NCI-H1092 (cell line): Measurements from ENCODE around the gene RAD17.
"Not testable (repeated sequence)": the region's sequence is repeated elsewhere in the genome, so short reads cannot be mapped to it uniquely, and the experiment has no call there.

ENCODE experiments used
- DNase-seq: peaks from one replicate; lab custom pipeline; 2025; lab: John Stamatoyannopoulos, UW

Gene RAD17

GRCh38 chr5:69378376-69378775 is 8.8 kb downstream of the RAD17 start:
- no peak for DNase-seq

- no peak for DNase-seq
Observed at GRCh38 chr5:69404659-69405330, 35.2 kb downstream of the RAD17 start.

- DNase-seq = no peak
Observed at GRCh38 chr5:69414885-69415583, 45.4 kb downstream of the RAD17 start, which contains the start of gene MARVELD2. TSS of gene MARVELD2 (plus strand) at chr5:69415116. CDS start at chr5:69419386, 4,270 bp downstream.

- no peak for DNase-seq
Observed at GRCh38 chr5:69415584-69415958, 46.0 kb downstream of the RAD17 start.

GRCh38 chr5:69416180-69416579 is 46.6 kb downstream of the RAD17 start:
- no peak for DNase-seq

GRCh38 chr5:69416699-69417098 is 47.1 kb downstream of the RAD17 start:
- no peak for DNase-seq

GRCh38 chr5:69418554-69418953 is 48.9 kb downstream of the RAD17 start:
- DNase-seq = no peak

- no peak for DNase-seq
Observed at GRCh38 chr5:69431424-69432303, 62.0 kb downstream of the RAD17 start.

- DNase-seq = no peak
Observed at GRCh38 chr5:69432412-69433206, 63.0 kb downstream of the RAD17 start.

GRCh38 chr5:69435276-69435884 is 65.8 kb downstream of the RAD17 start:
- not testable (repeated sequence) for DNase-seq

GRCh38 chr5:69444127-69444754 is 74.6 kb downstream of the RAD17 start:
- DNase-seq = no peak

- no peak for DNase-seq
Observed at GRCh38 chr5:69449511-69449910, 79.9 kb downstream of the RAD17 start.

- no peak for DNase-seq
Observed at GRCh38 chr5:69450116-69450515, 80.5 kb downstream of the RAD17 start.

- not testable (repeated sequence) for DNase-seq
Observed at GRCh38 chr5:69450527-69450926, 80.9 kb downstream of the RAD17 start.

- DNase-seq = no peak
Observed at GRCh38 chr5:69451941-69452647, 82.5 kb downstream of the RAD17 start.

GRCh38 chr5:69453487-69453886 is 83.9 kb downstream of the RAD17 start:
- not testable (repeated sequence) for DNase-seq

- no peak for DNase-seq
Observed at GRCh38 chr5:69454460-69455249, 85.0 kb downstream of the RAD17 start.

GRCh38 chr5:69455428-69455988 is 85.9 kb downstream of the RAD17 start:
- DNase-seq = not testable (repeated sequence)

- DNase-seq = no peak
Observed at GRCh38 chr5:69462170-69462569, 92.6 kb downstream of the RAD17 start.
